Breast epithelium (tissue), 4 donors: ENCODE data around the gene NWD2. TPM values are rescaled to one million over a fixed set of nuclear protein-coding genes. Genes with fewer than 3 reads are reported as not detected.

Source experiments
- DNase-seq, 2 donors: peaks; one replicate each; pipeline ENCODE4 v3.0.0-alpha.2; 2019; ENCODE audit warnings: low spot score in 2 of 2
- H3K27ac ChIP-seq, 2 donors: fragments of 200-600 bp; sonication (generic) in 1 of 2; one replicate each; pipeline ENCODE4 v1.5.1; 2016 to 2019; ENCODE audit warnings: mild to moderate bottlenecking in 1 of 2
- H3K27me3 ChIP-seq, 2 donors: fragments of 200-600 bp; sonication (generic) in 1 of 2; one replicate each; pipeline versions ENCODE4 v1.5.1 to v1.6.0; 2017 to 2019; ENCODE audit warnings: control low read depth in 1 of 2, mild to moderate bottlenecking in 1 of 2
- H3K36me3 ChIP-seq: fragments of 200-600 bp; one replicate; pipeline ENCODE4 v1.5.1; 2019
- H3K4me1 ChIP-seq, 2 donors: fragments of 200-600 bp; sonication (generic); one replicate each; pipeline ENCODE4 v1.5.1; 2016 to 2019; ENCODE audit warnings: control low read depth in 1 of 2
- H3K4me3 ChIP-seq, 3 donors: fragments of 200-600 bp; sonication (generic); 1 replicate in 2 of 3; 2 replicates in 1 of 3; pipeline ENCODE4 v1.5.1; 2016 to 2019; ENCODE audit warnings: mild to moderate bottlenecking in 3 of 3, moderate library complexity in 2 of 3
- H3K9me3 ChIP-seq, 2 donors: fragments of 200-600 bp; sonication (generic) in 1 of 2; one replicate each; pipeline ENCODE4 v1.5.1; 2016 to 2019; ENCODE audit warnings: control low read depth in 1 of 2
- POLR2A ChIP-seq: fragments of 450-650 bp; IDR thresholded peaks from one replicate; pipeline ENCODE4 v1.6.1; 2016; ENCODE audit warnings: antibody characterized with exemption, mild to moderate bottlenecking, moderate library complexity
- POLR2AphosphoS5 ChIP-seq, 3 donors: sonication (generic); formaldehyde crosslinking; IDR thresholded peaks; one replicate each; pipeline ENCODE4 v1.6.1; 2017; ENCODE audit warnings: antibody characterized with exemption in 3 of 3
- intact Hi-C: fragments of 100-400 bp; cut with DNase I; formaldehyde crosslinking; loops from one replicate; pipeline ENCODE4 v1.15.1; 2023; ENCODE audit warnings: low total_unique reads
- total RNA-seq, 3 donors: library from RNA; depleted of rRNA; stranded (reverse); fragments of >200 nt; gene quantifications; one replicate each; pipeline ENCODE4 v1.1.0, GENCODE V29; 2016
- TF ChIP-seq, protein P1 (sequence below), 3 donors: fragments of 450-650 bp; IDR thresholded peaks; one replicate each; pipeline ENCODE4 v1.5.1; 2016 to 2017; ENCODE audit warnings: antibody characterized with exemption in 3 of 3, mild to moderate bottlenecking in 3 of 3, moderate library complexity in 3 of 3

NWD2 gene
- total RNA-seq, 3 donors from 2014 or later = 0.48 to 2.2 (median 0.66) TPM

DNA sequence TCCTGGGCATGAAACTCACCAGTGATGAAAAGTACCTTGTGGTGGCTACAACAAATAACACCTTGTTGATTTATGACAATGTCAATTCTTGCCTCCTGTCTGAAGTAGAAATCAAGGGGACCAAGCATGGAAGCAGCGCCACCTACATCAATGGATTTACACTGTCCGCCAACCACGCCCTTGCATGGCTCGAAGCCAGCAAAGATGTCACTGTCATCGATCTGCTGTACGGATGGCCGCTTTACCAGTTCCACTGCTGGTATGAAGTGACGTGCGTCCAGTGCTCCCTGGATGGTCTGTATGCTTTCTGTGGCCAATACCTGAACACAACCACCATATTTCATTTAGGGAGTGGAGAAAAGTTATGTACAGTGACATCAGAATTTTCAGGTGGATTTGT is 200.5 kb downstream of the NWD2 start:
- no peak overlapping the region for H3K27ac ChIP-seq
- no peak for DNase-seq
- intact Hi-C loops = no loop called here
- H3K4me1 ChIP-seq = no peaks in the 10 kb centered on the region
- H3K9me3 ChIP-seq = no peaks in the 10 kb centered on the region
- peaks cover 0 to 20% of the 10 kb centered on the region in 2 donors for H3K27me3 ChIP-seq
- TF ChIP-seq POLR2AphosphoS5 (IDR thresholded peaks at IDR 0.05) (no peak), POLR2A (no peak)
- TF ChIP-seq, protein P1, sequence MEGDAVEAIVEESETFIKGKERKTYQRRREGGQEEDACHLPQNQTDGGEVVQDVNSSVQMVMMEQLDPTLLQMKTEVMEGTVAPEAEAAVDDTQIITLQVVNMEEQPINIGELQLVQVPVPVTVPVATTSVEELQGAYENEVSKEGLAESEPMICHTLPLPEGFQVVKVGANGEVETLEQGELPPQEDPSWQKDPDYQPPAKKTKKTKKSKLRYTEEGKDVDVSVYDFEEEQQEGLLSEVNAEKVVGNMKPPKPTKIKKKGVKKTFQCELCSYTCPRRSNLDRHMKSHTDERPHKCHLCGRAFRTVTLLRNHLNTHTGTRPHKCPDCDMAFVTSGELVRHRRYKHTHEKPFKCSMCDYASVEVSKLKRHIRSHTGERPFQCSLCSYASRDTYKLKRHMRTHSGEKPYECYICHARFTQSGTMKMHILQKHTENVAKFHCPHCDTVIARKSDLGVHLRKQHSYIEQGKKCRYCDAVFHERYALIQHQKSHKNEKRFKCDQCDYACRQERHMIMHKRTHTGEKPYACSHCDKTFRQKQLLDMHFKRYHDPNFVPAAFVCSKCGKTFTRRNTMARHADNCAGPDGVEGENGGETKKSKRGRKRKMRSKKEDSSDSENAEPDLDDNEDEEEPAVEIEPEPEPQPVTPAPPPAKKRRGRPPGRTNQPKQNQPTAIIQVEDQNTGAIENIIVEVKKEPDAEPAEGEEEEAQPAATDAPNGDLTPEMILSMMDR (IDR thresholded peaks at IDR 0.05) = no peak
- H3K4me3 ChIP-seq = no peak overlapping the region
- H3K36me3 ChIP-seq = no peaks in the 10 kb centered on the region

- H3K36me3 ChIP-seq = no peaks in the 10 kb centered on the region
- H3K27me3 ChIP-seq = peaks cover 0 to 25% of the 10 kb centered on the region in 2 donors
- TF ChIP-seq POLR2A = no peak
- TF ChIP-seq, protein P1 (IDR thresholded peaks at IDR 0.05) = no peak
- no peak for TF ChIP-seq POLR2AphosphoS5 (IDR thresholded peaks at IDR 0.05)
- no peak overlapping the region for H3K27ac ChIP-seq
- DNase-seq = no peak
- no peak overlapping the region for H3K4me3 ChIP-seq
- no peaks in the 10 kb centered on the region for H3K4me1 ChIP-seq
- intact Hi-C loops = no loop called here
- no peaks in the 10 kb centered on the region for H3K9me3 ChIP-seq
Observed at GRCh38 chr4:37446016-37446415, 201.5 kb downstream of the NWD2 start.

GRCh38 chr4:37447886-37448285 is 203.3 kb downstream of the NWD2 start:
- Histone ChIP-seq H3K27ac (no peak overlapping the region), H3K4me1 (no peaks in the 10 kb centered on the region), H3K4me3 (no peak overlapping the region), H3K9me3 (no peaks in the 10 kb centered on the region), H3K27me3 (peaks cover 0 to 32% of the 10 kb centered on the region in 2 donors), H3K36me3 (no peaks in the 10 kb centered on the region)
- no peak for TF ChIP-seq POLR2AphosphoS5 (IDR thresholded peaks at IDR 0.05)
- TF ChIP-seq POLR2A = no peak
- TF ChIP-seq, protein P1 (IDR thresholded peaks at IDR 0.05) = no peak
- intact Hi-C loops = no loop called here
- DNase-seq = no peak

DNA sequence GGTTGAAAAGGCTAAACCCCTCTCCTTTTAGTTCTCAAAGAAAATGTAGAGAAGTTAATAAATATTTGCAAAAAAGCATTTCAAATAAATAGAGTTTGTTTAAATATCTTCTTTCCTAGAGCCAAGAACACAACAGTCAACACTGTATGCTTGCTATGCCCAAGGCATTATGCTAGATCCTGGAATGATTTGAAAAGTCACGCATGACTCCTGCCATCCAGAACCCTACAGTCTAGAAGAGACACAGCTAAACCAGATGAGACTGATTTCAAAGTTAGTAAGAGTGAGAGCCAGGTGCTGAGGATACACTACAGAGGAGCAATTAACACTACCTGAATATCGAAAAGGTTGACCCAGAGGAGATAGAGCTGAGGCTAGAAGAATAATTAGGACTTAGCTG is 205.8 kb downstream of the NWD2 start:
- Histone ChIP-seq H3K27ac (no peak overlapping the region), H3K4me1 (peaks cover 0 to 4% of the 10 kb centered on the region in 2 donors), H3K36me3 (no peaks in the 10 kb centered on the region), H3K27me3 (peaks cover 0 to 32% of the 10 kb centered on the region in 2 donors), H3K9me3 (no peaks in the 10 kb centered on the region), H3K4me3 (no peak overlapping the region)
- intact Hi-C loops = no loop called here
- no peak for TF ChIP-seq POLR2A
- TF ChIP-seq, protein P1 (IDR thresholded peaks at IDR 0.05) = no peak
- TF ChIP-seq POLR2AphosphoS5 (IDR thresholded peaks at IDR 0.05) = no peak
- no peak for DNase-seq

- H3K4me3 ChIP-seq = no peak overlapping the region
- intact Hi-C loops = no loop called here
- H3K27me3 ChIP-seq = peaks cover 0 to 30% of the 10 kb centered on the region in 2 donors
- H3K36me3 ChIP-seq = no peaks in the 10 kb centered on the region
- peaks cover 0 to 5% of the 10 kb centered on the region in 2 donors for H3K4me1 ChIP-seq
- no peaks in the 10 kb centered on the region for H3K9me3 ChIP-seq
- TF ChIP-seq POLR2A = no peak
- no peak for TF ChIP-seq POLR2AphosphoS5 (IDR thresholded peaks at IDR 0.05)
- TF ChIP-seq, protein P1 (IDR thresholded peaks at IDR 0.05) = no peak
- H3K27ac ChIP-seq = no peak overlapping the region
- no peak for DNase-seq
Observed at GRCh38 chr4:37450911-37451310, 206.4 kb downstream of the NWD2 start.
